GM12878 (cell line): Measurements from ENCODE around the gene ZGLP1. TPM values are rescaled to one million over a fixed set of nuclear protein-coding genes. Genes with fewer than 3 reads are reported as not detected.

Experiments used
- ATAC-seq: fragments of 200-7000 bp; cut with Tn5 transposase; 3 replicates; pipeline ENCODE4 v1.9.1; 2020; ENCODE audit warnings: mild to moderate bottlenecking, moderate library complexity
- BruUV-seq: library from RNA; stranded (reverse); fragments of 400-500 nt; replicated peaks from 2 replicates; lab custom pipeline; 2021; lab: Mats Ljungman, UMichigan
- CTCF ChIA-PET: fragments of 300-600 bp; sonication (Branson Sonifier 250); formaldehyde crosslinking; extraction: SDS; loops from one replicate; lab custom pipeline; 2021; ENCODE audit warnings: inconsistent platforms; lab: Yijun Ruan, JAX
- POLR2A ChIA-PET: fragments of 350-600 bp; formaldehyde crosslinking; extraction: SDS; loops from one replicate; lab custom pipeline; 2021; ENCODE audit warnings: inconsistent platforms; lab: Charles Lee
- RAD21 ChIA-PET: fragments of 300-600 bp; sonication (Branson Sonifier 250); formaldehyde crosslinking; loops from one replicate; lab custom pipeline; 2023; ENCODE audit warnings: antibody characterized with exemption; ENCODE audit not compliant: unreplicated experiment; lab: Charles Lee
- SMC1A ChIA-PET: fragments of 300-600 bp; sonication (Branson Sonifier 250); formaldehyde crosslinking; loops from one replicate; lab custom pipeline; 2023; ENCODE audit not compliant: unreplicated experiment, uncharacterized antibody; lab: Charles Lee
- DNase-seq: peaks from one replicate; pipeline ENCODE4 v3.0.0-alpha.2; 2011; ENCODE audit warnings: low read depth, low spot score
- FAIRE-seq: peaks from 3 replicates; lab custom pipeline; 2011; peaks lifted over from hg19 to GRCh38; lab: Jason Lieb, UNC
- H2AFZ ChIP-seq: 2 replicates; pipeline ENCODE4 v1.6.0; 2011; ENCODE audit warnings: low read depth, low read length, control low read depth; ENCODE audit not compliant: control insufficient read depth
- H3K27ac ChIP-seq: 2 replicates; pipeline ENCODE4 v1.5.1; 2011; ENCODE audit warnings: control low read depth; ENCODE audit not compliant: control insufficient read depth, insufficient read depth
- H3K27me3 ChIP-seq, 2 experiments: replicated peaks in 1 of 2; 2 replicates each; pipeline versions ENCODE4 v1.6.0 to v1.6.1; 2011; ENCODE audit warnings: low read length in 1 of 2; ENCODE audit not compliant: control insufficient read depth in 2 of 2, insufficient read depth in 2 of 2
- H3K36me3 ChIP-seq, 2 experiments: 2 replicates each; pipeline ENCODE4 v1.5.1; 2011; ENCODE audit warnings: low read length in 1 of 2; ENCODE audit not compliant: control insufficient read depth in 2 of 2, insufficient read depth in 2 of 2
- H3K4me1 ChIP-seq: 2 replicates; pipeline ENCODE4 v1.6.1; 2011; ENCODE audit warnings: mild to moderate bottlenecking, low read length, moderate library complexity, mixed read lengths; ENCODE audit not compliant: control insufficient read depth, insufficient read depth
- H3K4me2 ChIP-seq: 2 replicates; pipeline ENCODE4 v1.6.0; 2011; ENCODE audit warnings: control low read depth; ENCODE audit not compliant: control insufficient read depth, insufficient read depth
- H3K4me3 ChIP-seq: fragments of 200-600 bp; sonication (generic); 2 replicates; pipeline ENCODE4 v1.5.1; 2016
- H3K79me2 ChIP-seq: 2 replicates; pipeline ENCODE4 v1.6.0; 2011; ENCODE audit warnings: low read length; ENCODE audit not compliant: control insufficient read depth, insufficient read depth
- H3K9ac ChIP-seq: 2 replicates; pipeline ENCODE4 v1.8.0; 2011; ENCODE audit warnings: low read length, control low read depth, mixed read lengths; ENCODE audit not compliant: control insufficient read depth, insufficient read depth
- H3K9me3 ChIP-seq: replicated peaks from 3 replicates; pipeline ENCODE4 v1.5.1; 2011; ENCODE audit warnings: mild to moderate bottlenecking, low read length; ENCODE audit not compliant: control insufficient read depth, insufficient read depth
- H4K20me1 ChIP-seq: 2 replicates; pipeline ENCODE4 v1.6.0; 2011; ENCODE audit not compliant: control insufficient read depth, insufficient read depth
- ATF3 ChIP-seq: IDR thresholded peaks from 2 replicates; pipeline ENCODE4 v1.6.1; 2011; ENCODE audit warnings: low read depth, mild to moderate bottlenecking, low read length, moderate library complexity, borderline replicate concordance; ENCODE audit errors: extremely low read depth
- GABPA ChIP-seq: IDR thresholded peaks from 2 replicates; pipeline ENCODE4 v1.6.1; 2014; ENCODE audit warnings: antibody characterized with exemption, low read depth, mild to moderate bottlenecking, inconsistent platforms
- POLR2AphosphoS5 ChIP-seq: IDR thresholded peaks from 2 replicates; pipeline ENCODE4 v1.6.1; 2011; ENCODE audit warnings: mild to moderate bottlenecking, low read length, inconsistent platforms
- WGBS: methylation state at CpG from one replicate; pipeline ENCODE4 v1.1.6; 2016; ENCODE audit warnings: low lambda C conversion rate; ENCODE audit not compliant: insufficient replicate concordance, insufficient coverage; ENCODE audit errors: missing lambda C conversion rate; 5-methylcytosine and 5-hydroxymethylcytosine counted together
- in situ Hi-C: fragments of 300-500 bp; cut with MboI; formaldehyde crosslinking; loops from 9 replicates; pipeline ENCODE4 v1.14.3; 2018; ENCODE audit warnings: mixed read lengths
- intact Hi-C: fragments of 100-400 bp; cut with micrococcal nuclease; formaldehyde crosslinking; loops from one replicate; pipeline ENCODE4 v1.14.2; 2022; ENCODE audit not compliant: unreplicated experiment
- polyA plus RNA-seq, 11 experiments: library from polyadenylated mRNA; depleted of rRNA in 4 of 11; unstranded in 6 of 11; stranded (reverse) in 5 of 11; fragments of >200 nt; fragmentation: Nextera tagmentation in 4 of 11; fragmentation: Illumina TruSeq in 1 of 11; extraction: Ambion mirVana in 4 of 11; extraction: Trizol in 1 of 11; gene quantifications; 1 replicate in 1 of 11; 2 replicates in 10 of 11; pipeline versions ENCODE4 v1.2.1 to v1.2.3, GENCODE V29; 2011 to 2016; ENCODE audit warnings: inconsistent platforms in 2 of 11, missing spikeins in 2 of 11, low read depth in 1 of 11
- total RNA-seq, 4 experiments: library from RNA; depleted of rRNA in 3 of 4; stranded (reverse); fragments of >200 nt in 3 of 4; fragmentation: Illumina TruSeq in 1 of 4; extraction: Trizol in 1 of 4; gene quantifications; 2 replicates each; pipeline versions ENCODE4 v1.2.1 to v1.2.3, GENCODE V29; 2013 to 2021

ZGLP1 gene
- total and polyA plus RNA-seq, 10 of the 15 experiments (the other 5 are each of a cell fraction or from before 2014, with no cell fraction given), result 0.29 to 5.6 (median 1.3) TPM

- TF ChIP-seq GABPA, result no peak
Observed at GRCh38 chr19:10284960-10285278, 24.7 kb downstream of the ZGLP1 start (continued).

GRCh38 chr19:10284065-10284959, 25.3 kb downstream of the ZGLP1 start:
- no TSS peak for BruUV-seq
- ChIA-PET POLR2A (no interaction called here), CTCF (interaction anchor here (5.9 kb wide), 1 partner anchor 14 kb away, joined by 58 read pairs; the partner anchor contains the start of gene ICAM1)

More at GRCh38 chr19:10284065-10284959, 25.3 kb downstream of the ZGLP1 start:
- Histone ChIP-seq H3K36me3 (peaks cover 30 to 35% of the 10 kb centered on the region in 2 experiments; a peak in 3 of 4 replicates), H3K4me1 (peaks cover 49% of the 10 kb centered on the region), H3K79me2 (peaks cover 11% of the 10 kb centered on the region), H3K4me3 (no peak overlapping the region), H4K20me1 (peaks cover 13% of the 10 kb centered on the region; the same call in 1 of the 2 replicates), H3K27ac (no peak overlapping the region), H3K9me3 (no peaks in the 10 kb centered on the region), H3K4me2 (no peak overlapping the region), H2AFZ (no peak overlapping the region), H3K9ac (no peak overlapping the region), H3K27me3 (no peaks in the 10 kb centered on the region)
- TF ChIP-seq ATF3 (no peak), POLR2AphosphoS5 (0 out of 2 replicates have a peak, but pooled peaks have one; percentile 42)
- intact Hi-C loops, result no loop called here
- in situ Hi-C loops, result no loop called here
- DNase-seq, result no peak
- ATAC-seq, result no peak
- WGBS, result 90% methylated on average over 34 of the region's 34 CpGs
- SMC1A ChIA-PET, result interaction anchor here (0.7 to 0.9 kb wide), 2 partner anchors 13 to 14 kb away, joined by 3 to 4 read pairs; partner anchors contain the start of gene ICAM1
- RAD21 ChIA-PET, result interaction anchor here (0.7 kb wide), 1 partner anchor 96 kb away, joined by 3 read pairs; the partner anchor contains the start of gene TYK2
- FAIRE-seq, result no peak
